Measurements from ENCODE around the gene RAMP2. TPM values are rescaled to one million over a fixed set of nuclear protein-coding genes. Genes with fewer than 3 reads are reported as not detected.
"Not testable (repeated sequence)": the region's sequence is repeated elsewhere in the genome, so short reads cannot be mapped to it uniquely, and the experiment has no call there.

RAMP2 gene
- total RNA-seq, 1 donor from 2014 or later, result 127 TPM

DNA sequence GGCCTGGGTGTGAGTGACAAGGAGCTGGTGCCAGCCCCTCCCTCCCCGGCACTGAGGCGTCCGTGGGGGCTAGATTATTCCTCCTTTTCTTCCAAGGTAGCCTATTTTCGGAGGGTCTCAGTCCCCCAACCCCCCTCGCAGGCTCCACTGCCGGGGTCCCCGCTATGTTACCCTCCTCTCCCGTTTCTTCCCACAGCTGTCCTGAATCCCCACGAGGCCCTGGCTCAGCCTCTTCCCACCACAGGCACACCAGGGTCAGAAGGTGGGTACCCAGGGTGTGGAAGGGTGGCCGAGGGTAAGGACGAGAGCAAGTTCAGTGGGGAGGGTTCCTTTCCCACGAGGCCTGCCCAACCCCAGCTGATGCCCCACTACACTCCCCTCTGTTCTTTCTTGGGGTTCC, 611 bp downstream of the RAMP2 start:
- peaks cover 19% of the 10 kb centered on the region for H3K4me1 ChIP-seq
- DNase-seq (no peak), ATAC-seq (no peak)
- peak overlapping the region; percentile 83 for H3K27ac ChIP-seq
- intact Hi-C loops (cut with DNase I), result loop anchor here (5.0 kb wide), 1 partner anchor 39 kb away; no protein-coding TSS in a partner anchor
- H3K9me3 ChIP-seq, result no peaks in the 10 kb centered on the region
- H3K27me3 ChIP-seq (ENCODE audit: low read depth), result peaks cover 15% of the 10 kb centered on the region
- TF ChIP-seq, protein P1, sequence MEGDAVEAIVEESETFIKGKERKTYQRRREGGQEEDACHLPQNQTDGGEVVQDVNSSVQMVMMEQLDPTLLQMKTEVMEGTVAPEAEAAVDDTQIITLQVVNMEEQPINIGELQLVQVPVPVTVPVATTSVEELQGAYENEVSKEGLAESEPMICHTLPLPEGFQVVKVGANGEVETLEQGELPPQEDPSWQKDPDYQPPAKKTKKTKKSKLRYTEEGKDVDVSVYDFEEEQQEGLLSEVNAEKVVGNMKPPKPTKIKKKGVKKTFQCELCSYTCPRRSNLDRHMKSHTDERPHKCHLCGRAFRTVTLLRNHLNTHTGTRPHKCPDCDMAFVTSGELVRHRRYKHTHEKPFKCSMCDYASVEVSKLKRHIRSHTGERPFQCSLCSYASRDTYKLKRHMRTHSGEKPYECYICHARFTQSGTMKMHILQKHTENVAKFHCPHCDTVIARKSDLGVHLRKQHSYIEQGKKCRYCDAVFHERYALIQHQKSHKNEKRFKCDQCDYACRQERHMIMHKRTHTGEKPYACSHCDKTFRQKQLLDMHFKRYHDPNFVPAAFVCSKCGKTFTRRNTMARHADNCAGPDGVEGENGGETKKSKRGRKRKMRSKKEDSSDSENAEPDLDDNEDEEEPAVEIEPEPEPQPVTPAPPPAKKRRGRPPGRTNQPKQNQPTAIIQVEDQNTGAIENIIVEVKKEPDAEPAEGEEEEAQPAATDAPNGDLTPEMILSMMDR (IDR thresholded peaks at IDR 0.05), result no peak
- H3K36me3 ChIP-seq, result no peaks in the 10 kb centered on the region
- peak overlapping the region; percentile 68 for H3K4me3 ChIP-seq

DNA sequence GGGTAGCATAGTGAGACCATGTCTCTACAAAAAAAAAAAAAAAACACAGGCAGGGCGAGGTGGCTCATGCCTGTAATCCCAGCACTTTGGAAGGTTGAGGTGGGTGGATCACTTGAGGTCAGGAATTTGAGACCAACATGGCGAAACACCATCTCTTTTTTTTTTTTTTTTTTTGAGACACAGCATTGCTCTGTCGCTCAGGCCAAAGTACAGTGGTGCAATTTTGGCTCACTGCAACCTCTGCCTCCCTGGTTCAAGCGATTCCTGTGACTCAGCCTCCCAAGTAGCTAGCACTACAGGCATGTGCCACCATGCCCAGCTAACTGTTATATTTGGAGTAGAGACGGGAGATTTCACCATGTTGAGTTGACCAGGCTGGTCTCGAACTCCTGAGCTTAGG, 5.1 kb downstream of the RAMP2 start:
- intact Hi-C loops (cut with DNase I), result no loop called here

DNA sequence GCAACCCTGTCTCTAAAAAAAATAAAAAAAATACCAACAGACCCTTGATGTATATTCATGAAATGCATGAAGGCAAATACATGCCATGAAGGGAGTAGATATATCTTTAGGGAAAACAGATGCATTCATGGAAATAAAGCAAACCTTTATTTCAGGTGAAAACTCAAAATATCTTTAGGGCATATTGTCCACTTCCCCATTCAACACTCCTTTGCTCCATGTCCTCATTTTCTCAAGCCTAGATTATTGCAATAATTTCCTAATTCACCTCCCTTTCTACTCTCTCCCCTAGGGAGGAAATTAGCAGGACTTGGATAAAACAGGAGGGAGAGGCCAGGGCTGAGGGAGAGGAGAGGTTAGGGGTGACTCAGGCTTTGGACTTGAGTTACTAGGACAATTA, 6.5 kb downstream of the RAMP2 start:
- ATAC-seq (no peak), DNase-seq (no peak)
- TF ChIP-seq, protein P1 (IDR thresholded peaks at IDR 0.05), result no peak
- H3K27me3 ChIP-seq (ENCODE audit: low read depth), result no peaks in the 10 kb centered on the region
- intact Hi-C loops (cut with DNase I), result no loop called here
- no peak overlapping the region for H3K27ac ChIP-seq
- H3K9me3 ChIP-seq, result no peaks in the 10 kb centered on the region
- no peaks in the 10 kb centered on the region for H3K36me3 ChIP-seq
- no peak overlapping the region for H3K4me3 ChIP-seq
- H3K4me1 ChIP-seq, result peaks cover 13% of the 10 kb centered on the region

More for the DNA sequence above, 5.1 kb downstream of the RAMP2 start:
- no peak overlapping the region for H3K4me3 ChIP-seq
- no peaks in the 10 kb centered on the region for H3K36me3 ChIP-seq
- TF ChIP-seq, protein P1 (IDR thresholded peaks at IDR 0.05), result no peak
- no peak for ATAC-seq
- H3K9me3 ChIP-seq, result no peaks in the 10 kb centered on the region
- peaks cover 6% of the 10 kb centered on the region for H3K4me1 ChIP-seq
- no peak for DNase-seq
- no peak overlapping the region for H3K27ac ChIP-seq
- H3K27me3 ChIP-seq (ENCODE audit: low read depth), result peaks cover 5% of the 10 kb centered on the region

DNA sequence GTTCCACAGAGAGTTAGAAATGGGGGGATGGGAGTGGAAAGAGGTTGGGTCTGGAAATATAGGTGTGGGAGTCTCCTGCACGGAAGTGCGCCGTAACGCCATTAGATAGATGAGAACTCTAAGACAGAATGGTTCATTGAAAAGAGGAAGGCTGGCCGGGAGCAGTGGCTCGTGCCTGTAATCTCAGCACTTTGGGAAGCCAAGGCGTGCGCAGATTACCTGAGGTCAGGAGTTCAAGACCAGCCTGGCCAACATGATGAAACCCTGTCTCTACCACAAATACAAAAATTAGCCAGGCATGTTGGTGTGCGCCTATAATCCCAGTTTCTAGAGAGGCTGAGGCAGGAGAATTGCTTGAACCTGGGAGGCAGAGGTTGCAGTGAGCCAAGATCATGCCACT, 7.0 kb downstream of the RAMP2 start:
- H3K27ac ChIP-seq; ATAC-seq; H3K36me3 ChIP-seq; H3K27me3 ChIP-seq (ENCODE audit: low read depth); DNase-seq; intact Hi-C loops (cut with DNase I); H3K4me3 ChIP-seq; H3K9me3 ChIP-seq: not testable (repeated sequence)
- H3K4me1 ChIP-seq, result peaks cover 18% of the 10 kb centered on the region

DNA sequence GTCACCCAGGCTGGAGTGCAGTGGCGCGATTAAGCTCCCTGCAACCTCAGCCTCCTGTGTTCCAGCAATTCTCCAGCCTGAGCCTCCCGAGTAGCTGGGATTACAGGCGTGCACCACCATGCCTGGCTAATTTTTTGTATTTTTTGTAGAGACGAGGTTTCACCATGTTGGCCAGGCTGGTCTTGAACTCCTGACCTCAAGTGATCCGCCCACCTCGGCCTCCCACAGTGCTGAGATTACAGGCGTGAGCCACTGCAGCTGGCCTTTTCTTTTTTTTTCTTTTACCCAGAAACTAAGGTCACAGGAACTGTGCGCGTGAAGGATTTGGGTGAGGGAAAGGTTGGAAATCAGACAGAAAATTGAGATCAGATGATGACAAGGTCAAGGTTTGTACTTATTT, 8.9 kb downstream of the RAMP2 start:
- DNase-seq; H3K4me3 ChIP-seq; intact Hi-C loops (cut with DNase I); H3K9me3 ChIP-seq; H3K36me3 ChIP-seq; H3K27me3 ChIP-seq (ENCODE audit: low read depth); H3K27ac ChIP-seq; ATAC-seq: not testable (repeated sequence)
- H3K4me1 ChIP-seq, result peaks cover 22% of the 10 kb centered on the region

DNA sequence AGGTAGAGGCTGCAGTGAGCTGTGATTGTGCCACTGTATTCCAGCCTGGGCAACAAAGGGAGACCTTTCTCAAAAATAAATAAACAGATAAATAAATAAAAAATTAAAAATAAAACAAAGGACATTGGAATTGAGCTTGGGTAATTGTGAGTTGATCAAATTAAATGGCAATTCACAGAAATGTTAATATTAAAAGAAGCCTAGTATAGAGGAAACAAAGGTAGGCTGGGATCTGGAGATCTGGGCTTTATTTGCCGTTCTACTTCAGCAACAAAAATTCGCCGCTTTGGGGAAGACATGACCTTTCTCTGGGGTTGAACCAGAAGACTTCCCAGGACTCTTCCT, 11.9 kb downstream of the RAMP2 start:
- peak in 1 of 2 donors; percentile 4 for ATAC-seq
- H3K27ac ChIP-seq, result peak overlapping the region; percentile 85
- no peaks in the 10 kb centered on the region for H3K9me3 ChIP-seq
- DNase-seq, result no peak
- peak overlapping the region; percentile 87 for H3K4me3 ChIP-seq
- intact Hi-C loops (cut with DNase I), result no loop called here
- peaks cover 28% of the 10 kb centered on the region for H3K36me3 ChIP-seq
- no peaks in the 10 kb centered on the region for H3K27me3 ChIP-seq (ENCODE audit: low read depth)
- peaks cover 22% of the 10 kb centered on the region for H3K4me1 ChIP-seq
- TF ChIP-seq, protein P1 (IDR thresholded peaks at IDR 0.05), result no peak
